Calu3 (cell line): Measurements from ENCODE around the gene ARMC5. TPM values are rescaled to one million over a fixed set of nuclear protein-coding genes. Genes with fewer than 3 reads are reported as not detected.

Experiments used
- BruUV-seq: library from RNA; stranded (reverse); fragments of 400-500 nt; replicated peaks from 2 replicates; lab custom pipeline; 2021; lab: Mats Ljungman, UMichigan
- CTCF ChIA-PET: fragments of 300-600 bp; sonication (Branson Sonifier 250); formaldehyde crosslinking; loops from one replicate; lab custom pipeline; 2022; ENCODE audit warnings: antibody characterized with exemption; lab: Charles Lee
- DNase-seq: peaks from one replicate; pipeline ENCODE4 v3.0.0; 2022
- H3K27ac Mint-ChIP-seq: one replicate; pipeline ENCODE4 v1.8.0; 2022; ENCODE audit warnings: mixed read lengths; ENCODE audit not compliant: unreplicated experiment
- H3K27me3 Mint-ChIP-seq: one replicate; pipeline ENCODE4 v1.8.0; 2022; ENCODE audit warnings: mixed read lengths; ENCODE audit not compliant: unreplicated experiment
- H3K36me3 Mint-ChIP-seq: one replicate; pipeline ENCODE4 v1.8.0; 2022; ENCODE audit warnings: mild to moderate bottlenecking, moderate library complexity, mixed read lengths; ENCODE audit not compliant: insufficient read depth, unreplicated experiment
- H3K4me1 Mint-ChIP-seq: one replicate; pipeline ENCODE4 v1.8.0; 2022; ENCODE audit warnings: mild to moderate bottlenecking, low read depth, mixed read lengths; ENCODE audit not compliant: unreplicated experiment
- H3K4me3 Mint-ChIP-seq: one replicate; pipeline ENCODE4 v1.8.0; 2022; ENCODE audit warnings: mild to moderate bottlenecking, low read depth, moderate library complexity, mixed read lengths; ENCODE audit not compliant: unreplicated experiment
- H3K9me3 Mint-ChIP-seq: one replicate; pipeline ENCODE4 v1.8.0; 2022; ENCODE audit warnings: low read depth, mixed read lengths; ENCODE audit not compliant: unreplicated experiment
- intact Hi-C: fragments of 100-400 bp; cut with micrococcal nuclease; formaldehyde crosslinking; loops from one replicate; pipeline ENCODE4 v1.10.0; 2022; ENCODE audit not compliant: unreplicated experiment
- total RNA-seq: library from RNA; stranded (reverse); gene quantifications from 2 replicates; pipeline ENCODE4 v1.2.3, GENCODE V29; 2022
- TF ChIP-seq, protein P1 (sequence below): fragments of 200-600 bp; IDR thresholded peaks from one replicate; pipeline ENCODE4 v1.8.0; 2022; ENCODE audit warnings: antibody characterized with exemption; ENCODE audit not compliant: unreplicated experiment

The ARMC5 gene
- total RNA-seq, 1 experiment from 2014 or later: 13.6 TPM

DNA sequence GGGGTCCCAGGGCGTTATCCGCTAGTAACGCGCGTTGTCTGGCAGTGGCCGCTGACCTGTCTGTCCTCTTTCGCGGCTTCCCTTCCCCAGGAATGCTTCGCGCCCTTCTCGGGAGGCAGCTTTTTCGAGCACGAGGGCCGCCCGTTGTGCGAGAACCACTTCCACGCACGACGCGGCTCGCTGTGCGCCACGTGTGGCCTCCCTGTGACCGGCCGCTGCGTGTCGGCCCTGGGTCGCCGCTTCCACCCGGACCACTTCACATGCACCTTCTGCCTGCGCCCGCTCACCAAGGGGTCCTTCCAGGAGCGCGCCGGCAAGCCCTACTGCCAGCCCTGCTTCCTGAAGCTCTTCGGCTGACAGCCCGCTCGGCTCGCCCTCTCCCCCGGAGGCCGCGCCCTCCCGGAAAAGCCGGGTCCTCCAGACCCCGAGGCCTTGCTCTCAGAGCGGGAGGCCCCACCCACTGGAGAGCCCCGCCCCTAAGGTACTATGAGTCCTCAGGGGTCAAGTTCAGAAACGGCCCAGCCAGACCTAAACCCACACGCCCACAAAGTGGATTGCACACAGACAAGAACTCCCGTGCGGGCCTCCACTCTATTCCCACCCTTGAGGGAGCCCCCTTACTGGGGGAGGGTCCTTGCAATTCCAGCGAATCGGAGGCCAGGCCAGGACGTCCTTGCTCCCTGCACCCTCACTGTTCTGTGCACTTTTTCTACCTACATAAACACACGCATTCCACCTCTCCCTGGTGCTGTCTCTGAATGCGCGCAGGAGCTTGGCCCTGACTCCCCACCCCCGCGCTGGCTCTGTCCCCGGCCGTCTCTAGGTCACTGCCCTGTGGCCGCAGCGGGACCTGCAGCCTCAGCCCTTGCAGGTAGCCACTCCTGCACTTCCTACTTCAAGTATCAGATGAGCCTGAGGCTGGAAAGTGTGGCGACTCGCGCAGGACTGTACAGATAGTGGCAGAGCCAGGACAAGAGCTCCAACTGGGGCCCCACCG, 18.2 kb downstream of the ARMC5 start:
- no TSS peak for BruUV-seq
- TF ChIP-seq, protein P1, sequence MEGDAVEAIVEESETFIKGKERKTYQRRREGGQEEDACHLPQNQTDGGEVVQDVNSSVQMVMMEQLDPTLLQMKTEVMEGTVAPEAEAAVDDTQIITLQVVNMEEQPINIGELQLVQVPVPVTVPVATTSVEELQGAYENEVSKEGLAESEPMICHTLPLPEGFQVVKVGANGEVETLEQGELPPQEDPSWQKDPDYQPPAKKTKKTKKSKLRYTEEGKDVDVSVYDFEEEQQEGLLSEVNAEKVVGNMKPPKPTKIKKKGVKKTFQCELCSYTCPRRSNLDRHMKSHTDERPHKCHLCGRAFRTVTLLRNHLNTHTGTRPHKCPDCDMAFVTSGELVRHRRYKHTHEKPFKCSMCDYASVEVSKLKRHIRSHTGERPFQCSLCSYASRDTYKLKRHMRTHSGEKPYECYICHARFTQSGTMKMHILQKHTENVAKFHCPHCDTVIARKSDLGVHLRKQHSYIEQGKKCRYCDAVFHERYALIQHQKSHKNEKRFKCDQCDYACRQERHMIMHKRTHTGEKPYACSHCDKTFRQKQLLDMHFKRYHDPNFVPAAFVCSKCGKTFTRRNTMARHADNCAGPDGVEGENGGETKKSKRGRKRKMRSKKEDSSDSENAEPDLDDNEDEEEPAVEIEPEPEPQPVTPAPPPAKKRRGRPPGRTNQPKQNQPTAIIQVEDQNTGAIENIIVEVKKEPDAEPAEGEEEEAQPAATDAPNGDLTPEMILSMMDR: no peak
- Mint-ChIP-seq H3K36me3 (peaks cover 36% of the 10 kb centered on the region), H3K27me3 (no peaks in the 10 kb centered on the region), H3K4me1 (peaks cover 23% of the 10 kb centered on the region), H3K27ac (peak overlapping the region; percentile 48), H3K9me3 (no peaks in the 10 kb centered on the region), H3K4me3 (peak overlapping the region; percentile 67)
- intact Hi-C loops: loop anchor here (2.0 kb wide), 1 partner anchor 17 kb away; no protein-coding TSS in a partner anchor
- peak; percentile 82 for DNase-seq
- CTCF ChIA-PET: interaction anchor here (0.6 to 2.9 kb wide), 5 partner anchors 15 to 391 kb away, joined by 3 to 24 read pairs (median 4); partner anchors contain the start of gene ARMC5

DNA sequence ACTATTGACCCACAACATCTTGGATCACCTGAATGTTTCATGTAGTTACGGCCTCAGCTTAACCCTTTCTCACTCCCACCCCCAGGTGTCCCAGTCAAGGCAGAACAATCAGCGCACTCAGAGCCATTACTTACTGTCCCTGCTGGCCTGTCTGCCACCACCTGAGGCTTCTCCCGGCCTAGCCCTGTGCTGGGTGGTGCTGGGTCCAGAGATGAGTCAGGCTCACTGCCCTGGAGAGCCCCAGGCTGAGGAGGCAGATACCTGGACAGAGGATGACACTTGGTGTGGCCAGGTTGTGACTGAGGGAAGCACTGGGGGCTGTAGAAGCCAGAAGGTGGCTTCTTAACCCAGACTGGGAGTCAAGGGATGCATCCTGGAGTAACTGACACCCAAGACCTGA, 19.7 kb downstream of the ARMC5 start:
- Mint-ChIP-seq H3K4me3 (no peak overlapping the region), H3K9me3 (no peaks in the 10 kb centered on the region), H3K36me3 (peaks cover 26% of the 10 kb centered on the region), H3K4me1 (peaks cover 20% of the 10 kb centered on the region), H3K27ac (no peak overlapping the region), H3K27me3 (no peaks in the 10 kb centered on the region)
- TF ChIP-seq, protein P1: no peak
- CTCF ChIA-PET: interaction anchor here (2.9 kb wide), 1 partner anchor 20 kb away, joined by 24 read pairs; the partner anchor contains the start of gene ARMC5
- intact Hi-C loops: loop anchor here (1.0 kb wide), 1 partner anchor 17 kb away; no protein-coding TSS in a partner anchor
- BruUV-seq: no TSS peak
- DNase-seq: no peak

DNA sequence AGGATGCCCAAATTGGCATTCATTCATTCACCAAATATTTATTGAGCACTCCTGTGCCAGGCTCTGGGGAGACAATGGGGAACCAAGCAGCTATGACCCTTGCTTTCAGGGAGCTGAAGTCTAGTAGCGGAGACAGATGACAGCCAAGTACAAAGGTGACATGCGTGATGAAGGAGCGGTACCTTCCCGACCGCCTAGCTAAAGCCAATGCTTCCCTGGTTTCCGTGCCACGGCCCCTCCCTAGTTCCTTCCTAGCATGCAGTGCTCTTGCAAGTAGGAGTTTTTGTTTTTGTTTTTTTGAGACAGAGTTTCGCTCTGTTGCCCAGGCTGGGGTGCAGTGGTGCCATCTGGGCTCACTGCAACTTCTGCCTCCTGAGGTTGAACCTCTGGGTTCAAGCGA, 20.4 kb downstream of the ARMC5 start:
- H3K27ac Mint-ChIP-seq: no peak overlapping the region
- no TSS peak for BruUV-seq
- no peak overlapping the region for H3K4me3 Mint-ChIP-seq
- H3K27me3 Mint-ChIP-seq: no peaks in the 10 kb centered on the region
- CTCF ChIA-PET: no interaction called here
- peaks cover 28% of the 10 kb centered on the region for H3K4me1 Mint-ChIP-seq
- TF ChIP-seq, protein P1: no peak
- H3K36me3 Mint-ChIP-seq: peaks cover 34% of the 10 kb centered on the region
- DNase-seq: no peak
- intact Hi-C loops: loop anchor here (1.0 kb wide), 1 partner anchor 17 kb away; no protein-coding TSS in a partner anchor
- H3K9me3 Mint-ChIP-seq: no peaks in the 10 kb centered on the region

DNA sequence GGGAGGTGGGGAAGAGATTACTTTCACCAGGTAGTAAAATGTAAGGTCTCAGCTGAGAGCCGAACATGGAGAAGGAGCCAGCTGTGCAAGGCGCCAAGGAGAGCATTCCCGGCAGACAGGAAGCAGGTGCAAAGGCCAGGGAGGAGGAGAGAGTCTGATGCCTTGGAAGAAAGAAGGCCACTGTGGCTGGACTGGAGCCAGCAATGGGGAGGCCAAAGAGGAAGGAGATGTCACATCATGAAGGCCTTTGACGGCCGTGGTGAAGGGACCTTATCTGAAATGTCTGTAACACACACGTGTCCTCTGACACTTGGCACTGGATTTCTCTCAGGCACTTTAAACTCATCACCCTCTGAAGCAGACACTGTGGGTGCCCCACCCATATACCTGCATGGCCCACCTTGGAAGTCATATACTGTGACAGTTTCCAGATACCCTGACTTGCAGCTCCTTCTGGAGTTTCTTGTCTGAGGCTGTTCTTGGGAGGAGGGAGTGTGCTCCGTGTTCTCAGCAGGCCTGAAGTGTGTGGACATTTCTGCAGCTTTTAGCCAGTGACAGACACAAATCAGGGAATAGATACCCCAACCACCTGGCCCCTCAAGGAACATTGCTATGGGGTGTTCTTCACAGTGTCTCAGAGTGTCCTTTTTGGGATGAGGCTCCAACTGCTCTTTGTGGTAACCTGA, 21.7 kb downstream of the ARMC5 start:
- intact Hi-C loops: no loop called here
- peaks cover 35% of the 10 kb centered on the region for H3K36me3 Mint-ChIP-seq
- DNase-seq: no peak
- H3K4me3 Mint-ChIP-seq: no peak overlapping the region
- H3K27me3 Mint-ChIP-seq: no peaks in the 10 kb centered on the region
- TF ChIP-seq, protein P1: no peak
- peaks cover 35% of the 10 kb centered on the region for H3K4me1 Mint-ChIP-seq
- CTCF ChIA-PET: no interaction called here
- no peak overlapping the region for H3K27ac Mint-ChIP-seq
- no peaks in the 10 kb centered on the region for H3K9me3 Mint-ChIP-seq
- BruUV-seq: no TSS peak
